ENCODE measurements around the gene MACC1. TPM values are rescaled to one million over a fixed set of nuclear protein-coding genes. Genes with fewer than 3 reads are reported as not detected.

The MACC1 gene
- total and polyA plus RNA-seq, 10 of the 15 experiments (the other 5 are each of a cell fraction or from before 2014, with no cell fraction given) = 6.0 to 61.1 (median 12.7) TPM

GRCh38 chr7:20238754-20239324 lies 21.7 kb upstream of the MACC1 start (continued):
- TF ChIP-seq ZSCAN29 (IDR thresholded peaks at IDR 0.05) (no peak), SIX5 (IDR thresholded peaks at IDR 0.05; ENCODE audit: low read depth, low read length, severe bottlenecking) (no peak), SKIL (IDR thresholded peaks at IDR 0.05; ENCODE audit: low read depth, poor library complexity, severe bottlenecking) (peak; percentile 99), JUNB (IDR thresholded peaks at IDR 0.05) (peak; percentile 97), ZBTB33 (IDR thresholded peaks at IDR 0.05) (no peak), ZNF622 (IDR thresholded peaks at IDR 0.05) (no peak), CHD2 (IDR thresholded peaks at IDR 0.05; ENCODE audit: borderline replicate concordance, low read depth, low read length) (peak; percentile 78), STAT3 (IDR thresholded peaks at IDR 0.05; ENCODE audit: low read depth, low read length) (no peak), POLR2AphosphoS2 (IDR thresholded peaks at IDR 0.05; ENCODE audit: low read depth, low read length) (peak; percentile 71; the same call in 1 of the 2 replicates), ATF7 (IDR thresholded peaks at IDR 0.05; ENCODE audit: low read depth) (peak; percentile 99), IKZF1 (conservative IDR thresholded peaks at IDR 0.05) (peak; percentile 99), PAX5 (IDR thresholded peaks at IDR 0.05; ENCODE audit: borderline replicate concordance, low read depth, low read length) (peak; percentile 89), SMAD5 (IDR thresholded peaks at IDR 0.05; ENCODE audit: low read depth) (no peak), USF1 (IDR thresholded peaks at IDR 0.05; ENCODE audit: borderline replicate concordance, extremely low read length, insufficient read depth, low read depth, low read length) (no peak), ZBTB4 (CRISPR knock-in tag; IDR thresholded peaks at IDR 0.05) (no peak), MYB (IDR thresholded peaks at IDR 0.05; ENCODE audit: borderline replicate concordance, low read depth, low read length) (peak; percentile 81; the same call in 1 of the 2 replicates), ZBED1 (IDR thresholded peaks at IDR 0.05; ENCODE audit: borderline replicate concordance) (peak; percentile 84; the same call in 1 of the 2 replicates), PBX3 (IDR thresholded peaks at IDR 0.05; ENCODE audit: insufficient replicate concordance, low read depth, low read length) (no peak), MXI1 (IDR thresholded peaks at IDR 0.05; ENCODE audit: low read depth, low read length) (peak; percentile 53; the same call in 1 of the 2 replicates), WRNIP1 (IDR thresholded peaks at IDR 0.05; ENCODE audit: borderline replicate concordance, low read depth, low read length) (no peak), HDGF (IDR thresholded peaks at IDR 0.05) (no peak), PML (IDR thresholded peaks at IDR 0.05; ENCODE audit: low read length) (peak; percentile 91)

All from GM12878 (cell line).